Fibroblast of lung (primary cell): ENCODE results near the gene ACTR1A. TPM values are rescaled to one million over a fixed set of nuclear protein-coding genes. Genes with fewer than 3 reads are reported as not detected.
A peak's percentile ranks its signal among the peaks of the same experiment; 100 is the strongest.

Experiments
- DNase-seq, 2 donors: peaks; one replicate each; pipeline versions ENCODE4 v3.0.0 to v3.0.0-alpha.2; 2010; ENCODE audit warnings: low read depth in 2 of 2
- H2AFZ ChIP-seq: 2 replicates; pipeline ENCODE4 v1.5.1; 2012; ENCODE audit warnings: low read length, control low read depth, inconsistent platforms
- H3K27ac ChIP-seq: 2 replicates; pipeline ENCODE4 v1.5.1; 2011; ENCODE audit warnings: low read length, control low read depth; ENCODE audit not compliant: insufficient read depth
- H3K27me3 ChIP-seq: 2 replicates; pipeline ENCODE4 v1.5.1; 2011; ENCODE audit warnings: mild to moderate bottlenecking, low read length; ENCODE audit not compliant: control insufficient read depth, insufficient read depth
- H3K36me3 ChIP-seq: 2 replicates; pipeline ENCODE4 v1.5.1; 2011; ENCODE audit warnings: low read length; ENCODE audit not compliant: control insufficient read depth, insufficient read depth
- H3K4me1 ChIP-seq: 2 replicates; pipeline ENCODE4 v1.5.1; 2011; ENCODE audit warnings: low read length; ENCODE audit not compliant: control insufficient read depth, insufficient read depth; ENCODE audit errors: extremely low read depth
- H3K4me2 ChIP-seq: 2 replicates; pipeline ENCODE4 v1.5.1; 2011; ENCODE audit warnings: low read length, control low read depth; ENCODE audit not compliant: insufficient read depth; ENCODE audit errors: extremely low read depth
- H3K4me3 ChIP-seq, 4 experiments: fragments of 200-600 bp in 1 of 4; sonication (generic) in 1 of 4; replicated peaks in 1 of 4; 2 replicates each; pipeline ENCODE4 v1.5.1; 2011 to 2016; ENCODE audit warnings: low read length in 4 of 4, low read depth in 3 of 4, mild to moderate bottlenecking in 3 of 4, control low read depth in 2 of 4, inconsistent platforms in 1 of 4, mixed read lengths in 1 of 4; ENCODE audit not compliant: insufficient read depth in 1 of 4; ENCODE audit errors: control extremely low read depth in 1 of 4
- H3K79me2 ChIP-seq: 2 replicates; pipeline ENCODE4 v1.5.1; 2012; ENCODE audit warnings: mild to moderate bottlenecking, low read length, inconsistent platforms; ENCODE audit not compliant: control insufficient read depth, insufficient read depth
- H3K9ac ChIP-seq: 2 replicates; pipeline ENCODE4 v1.5.1; 2011; ENCODE audit warnings: mild to moderate bottlenecking, low read length, control low read depth; ENCODE audit not compliant: insufficient read depth
- H3K9me3 ChIP-seq: 2 replicates; pipeline ENCODE4 v1.5.1; 2012; ENCODE audit warnings: low read depth, low read length; ENCODE audit not compliant: control insufficient read depth, insufficient read depth
- H4K20me1 ChIP-seq: 2 replicates; pipeline ENCODE4 v1.5.1; 2011; ENCODE audit warnings: low read length; ENCODE audit not compliant: control insufficient read depth, insufficient read depth; ENCODE audit errors: extremely low read depth
- EZH2 ChIP-seq: IDR thresholded peaks from 2 replicates; pipeline ENCODE4 v1.5.1; 2012; ENCODE audit warnings: low read length, control low read depth, mild to moderate bottlenecking; ENCODE audit errors: missing control alignments
- polyA plus RNA-seq, 2 donors: library from polyadenylated mRNA; depleted of rRNA in 1 of 2; stranded (reverse) in 1 of 2; unstranded in 1 of 2; fragments of >200 nt; gene quantifications; 2 replicates each; pipeline ENCODE4 v1.2.1, GENCODE V29; 2011 to 2012; ENCODE audit warnings: missing spikeins in 1 of 2
- total RNA-seq: library from RNA; depleted of rRNA; stranded (reverse); fragments of >200 nt; gene quantifications from 2 replicates; pipeline ENCODE4 v1.2.1, GENCODE V29; 2014
- TF ChIP-seq, protein P1 (sequence below), 2 donors: IDR thresholded peaks in 1 of 2; conservative IDR thresholded peaks in 1 of 2; 1 replicate in 1 of 2; 2 replicates in 1 of 2; pipeline ENCODE4 v1.5.1; 2011 to 2012; ENCODE audit warnings: low read length in 2 of 2, control low read depth in 1 of 2, inconsistent platforms in 1 of 2, low read depth in 1 of 2, mild to moderate bottlenecking in 1 of 2

ACTR1A gene
- total and polyA plus RNA-seq, 2 donors (not counting 1 experiment from before 2014, with no cell fraction given), result 125 to 128 TPM

DNA sequence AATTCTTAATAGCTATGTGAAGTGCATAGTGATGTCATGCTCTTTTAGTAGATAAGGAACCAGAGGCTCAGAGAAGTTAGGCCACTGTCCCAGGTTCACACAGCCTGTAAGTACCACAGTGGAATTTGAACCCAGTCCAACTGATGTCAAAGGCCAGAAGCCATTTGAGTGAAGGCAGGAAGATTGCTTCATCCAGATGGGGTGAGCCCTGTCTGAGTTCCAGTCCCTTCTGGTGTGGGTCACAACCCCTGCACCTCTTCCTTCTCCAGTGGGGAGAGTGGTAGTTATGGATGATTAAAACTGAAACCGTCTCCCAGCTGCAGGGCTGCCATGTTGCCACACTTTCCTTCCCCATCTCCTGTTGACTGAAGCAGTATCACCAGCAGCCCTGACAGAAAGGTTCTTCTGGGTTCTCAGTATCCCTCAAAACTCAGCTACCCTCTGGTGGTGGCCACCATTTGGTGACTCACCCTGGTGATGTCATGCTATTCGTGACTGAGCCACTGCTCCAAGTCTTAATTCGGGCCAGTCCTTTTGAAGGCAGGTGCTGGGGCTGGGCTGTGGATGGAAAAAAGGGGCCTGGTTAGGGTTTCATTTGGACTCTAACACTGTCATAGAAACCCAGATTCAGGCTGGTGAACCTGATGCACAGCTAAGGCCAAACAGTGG lies 49.7 kb downstream of the ACTR1A start:
- Histone ChIP-seq H3K36me3 (no peaks in the 10 kb centered on the region), H3K27me3 (no peaks in the 10 kb centered on the region), H3K4me3 (no peak overlapping the region), H3K4me1 (peaks cover 17% of the 10 kb centered on the region), H3K4me2 (no peak overlapping the region), H4K20me1 (no peaks in the 10 kb centered on the region), H2AFZ (no peak overlapping the region), H3K27ac (peak overlapping the region; percentile 52), H3K9me3 (no peaks in the 10 kb centered on the region), H3K9ac (no peak overlapping the region), H3K79me2 (no peaks in the 10 kb centered on the region)
- DNase-seq, result peak; percentile 68 to 75
- TF ChIP-seq, protein P1, sequence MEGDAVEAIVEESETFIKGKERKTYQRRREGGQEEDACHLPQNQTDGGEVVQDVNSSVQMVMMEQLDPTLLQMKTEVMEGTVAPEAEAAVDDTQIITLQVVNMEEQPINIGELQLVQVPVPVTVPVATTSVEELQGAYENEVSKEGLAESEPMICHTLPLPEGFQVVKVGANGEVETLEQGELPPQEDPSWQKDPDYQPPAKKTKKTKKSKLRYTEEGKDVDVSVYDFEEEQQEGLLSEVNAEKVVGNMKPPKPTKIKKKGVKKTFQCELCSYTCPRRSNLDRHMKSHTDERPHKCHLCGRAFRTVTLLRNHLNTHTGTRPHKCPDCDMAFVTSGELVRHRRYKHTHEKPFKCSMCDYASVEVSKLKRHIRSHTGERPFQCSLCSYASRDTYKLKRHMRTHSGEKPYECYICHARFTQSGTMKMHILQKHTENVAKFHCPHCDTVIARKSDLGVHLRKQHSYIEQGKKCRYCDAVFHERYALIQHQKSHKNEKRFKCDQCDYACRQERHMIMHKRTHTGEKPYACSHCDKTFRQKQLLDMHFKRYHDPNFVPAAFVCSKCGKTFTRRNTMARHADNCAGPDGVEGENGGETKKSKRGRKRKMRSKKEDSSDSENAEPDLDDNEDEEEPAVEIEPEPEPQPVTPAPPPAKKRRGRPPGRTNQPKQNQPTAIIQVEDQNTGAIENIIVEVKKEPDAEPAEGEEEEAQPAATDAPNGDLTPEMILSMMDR (conservative IDR thresholded peaks at IDR 0.05 in 1 of 2, IDR thresholded peaks at IDR 0.05 in 1 of 2; ENCODE audit: low read depth in 1 of 2, low read length in 2 of 2), result no peak
- TF ChIP-seq EZH2, result no peak

DNA sequence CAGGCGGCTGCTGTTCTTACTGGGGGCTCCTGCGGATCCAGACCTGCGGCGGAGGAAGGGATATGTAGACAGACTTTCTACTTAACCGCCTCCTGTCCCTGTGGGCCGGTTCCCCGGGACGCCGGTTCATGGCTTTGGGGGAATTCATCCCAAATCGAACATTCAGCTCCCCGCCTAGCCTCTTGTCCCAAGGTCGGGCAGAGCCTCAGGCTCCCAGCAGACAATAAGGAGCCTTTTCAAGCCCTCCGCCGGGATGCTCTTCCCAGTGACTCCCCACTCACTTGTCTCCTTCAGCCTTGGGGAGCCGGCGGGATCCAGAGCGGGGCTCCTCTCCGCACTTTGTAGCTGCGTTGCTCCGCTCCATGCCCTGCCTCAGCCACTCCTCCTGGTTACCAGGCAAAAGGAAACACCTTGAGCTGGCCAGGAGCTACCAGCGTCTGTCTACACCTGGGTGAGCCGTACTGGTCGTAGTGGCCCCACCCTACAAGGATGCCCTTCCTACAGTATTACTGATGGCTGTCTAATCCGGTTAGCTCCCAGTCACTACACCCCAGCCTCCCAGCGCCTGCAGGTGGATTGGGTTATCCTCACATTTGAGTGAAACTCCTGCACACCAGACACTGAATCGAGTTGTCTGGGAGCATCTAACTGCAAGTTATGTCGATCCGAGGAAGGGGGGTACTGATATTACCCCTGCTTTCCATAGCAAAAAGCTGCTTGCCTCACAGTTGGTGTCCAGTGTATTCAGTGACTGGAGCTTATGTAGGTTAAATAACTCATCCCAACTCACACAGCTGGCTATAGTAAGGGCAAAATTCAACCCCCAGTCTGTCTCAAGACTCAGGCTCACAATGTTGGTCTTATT lies 51.2 kb downstream of the ACTR1A start, which contains the start of gene C10orf95:
TSS of gene C10orf95 (minus strand) at position 439 of the 865 bp plus-strand sequence. CDS start 450 bp downstream, outside the sequence.
- peak within 1 kb of the TSS; percentile 13 for H2AFZ ChIP-seq
- H4K20me1 ChIP-seq, result no peaks in the 10 kb centered on the region
- DNase-seq, result no peak
- no peaks in the 10 kb centered on the region for H3K27me3 ChIP-seq
- peak within 1 kb of the TSS; percentile 57 for H3K9ac ChIP-seq
- H3K27ac ChIP-seq, result no peak within 1 kb of the TSS
- no peak for TF ChIP-seq EZH2
- TF ChIP-seq, protein P1 (conservative IDR thresholded peaks at IDR 0.05 in 1 of 2, IDR thresholded peaks at IDR 0.05 in 1 of 2; ENCODE audit: low read depth in 1 of 2, low read length in 2 of 2), result no peak
- H3K36me3 ChIP-seq, result no peaks in the 10 kb centered on the region
- H3K4me3 ChIP-seq, result peak within 1 kb of the TSS; percentile 52 to 70 (median 63)
- peak within 1 kb of the TSS; percentile 99 for H3K4me2 ChIP-seq
- peaks cover 17% of the 10 kb centered on the region for H3K4me1 ChIP-seq
- no peaks in the 10 kb centered on the region for H3K9me3 ChIP-seq
- H3K79me2 ChIP-seq, result no peaks in the 10 kb centered on the region
